H1 (cell line): ENCODE measurements around the gene ZNF366. TPM values are rescaled to one million over a fixed set of nuclear protein-coding genes. Genes with fewer than 3 reads are reported as not detected.

ENCODE experiments used
- CHD7 ChIP-seq: fragments of 300-600 bp; sonication (generic); IDR thresholded peaks from 2 replicates; pipeline ENCODE4 v1.7.1; 2012; ENCODE audit warnings: low read length, moderate library complexity, mild to moderate bottlenecking, inconsistent platforms; ENCODE audit not compliant: insufficient replicate concordance
- PHF8 ChIP-seq: fragments of 200-600 bp; sonication (generic); conservative IDR thresholded peaks from 2 replicates; pipeline ENCODE4 v1.7.1; 2012; ENCODE audit warnings: low read depth, mild to moderate bottlenecking, inconsistent platforms, low read length, moderate library complexity
- SP1 ChIP-seq: IDR thresholded peaks from 2 replicates; pipeline ENCODE4 v1.6.1; 2011; ENCODE audit warnings: low read depth, low read length
- polyA plus RNA-seq, 7 experiments: library from polyadenylated mRNA; depleted of rRNA in 3 of 7; stranded (reverse) in 5 of 7; unstranded in 2 of 7; fragments of >200 nt in 5 of 7; fragments of 200-250 nt in 2 of 7; gene quantifications; 1 replicate in 5 of 7; 2 replicates in 1 of 7; 4 replicates in 1 of 7; pipeline versions ENCODE4 v1.2.1 to v1.2.3, GENCODE V29; 2011 to 2013; ENCODE audit warnings: missing spikeins in 2 of 7, mixed read lengths in 2 of 7
- total RNA-seq: library from RNA; stranded (reverse); fragmentation: NEBNext Ultra II Directional; extraction: Animal tissue kit (Norgen Biotek cat#: 25700); gene quantifications from 2 replicates; pipeline ENCODE4 v1.2.1, GENCODE V29; 2021

ZNF366 gene
- total and polyA plus RNA-seq, 2 of the 8 experiments (the other 6 are each of a cell fraction or from before 2014, with no cell fraction given) = not detected

GRCh38 chr5:72478276-72478675 is 28.9 kb downstream of the ZNF366 start (continued):
- TF ChIP-seq SP1 = no peak
- no peak for TF ChIP-seq CHD7
- TF ChIP-seq PHF8 = no peak
